ENCODE measurements around the gene CBARP. TPM values are rescaled to one million over a fixed set of nuclear protein-coding genes. Genes with fewer than 3 reads are reported as not detected.

Gene CBARP
- total RNA-seq, 1 donor from 2014 or later: 0.96 TPM

DNA sequence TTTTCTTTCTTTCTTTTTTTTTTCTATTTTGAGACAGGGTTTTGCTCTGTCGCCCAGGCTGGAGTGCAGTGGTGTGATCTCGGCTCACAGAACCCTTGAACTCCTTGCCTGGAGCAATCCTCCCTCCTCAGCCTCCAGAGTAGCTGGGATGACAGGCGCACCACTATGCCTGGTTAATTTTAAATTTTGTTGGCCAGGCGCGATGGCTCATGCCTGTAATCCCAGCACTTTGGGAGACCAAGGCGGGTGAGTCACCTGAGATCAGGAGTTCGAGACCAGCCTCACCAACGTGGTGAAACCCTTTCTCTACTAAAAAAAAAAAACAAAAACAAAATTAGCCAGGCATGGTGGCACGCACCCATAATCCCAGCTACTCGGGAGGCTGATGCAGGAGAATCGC is 55.1 kb downstream of the CBARP start:
- no peak for DNase-seq
- peaks cover 7% of the 10 kb centered on the region for H3K4me1 ChIP-seq
- H3K4me3 ChIP-seq: no peak overlapping the region
- H3K36me3 ChIP-seq: no peaks in the 10 kb centered on the region
- intact Hi-C loops (cut with micrococcal nuclease): loop anchor here (10.0 kb wide), 1 partner anchor 58 kb away; no protein-coding TSS in a partner anchor
- H3K27ac ChIP-seq (replicated peaks): no peak overlapping the region
- H3K9me3 ChIP-seq (replicated peaks): no peaks in the 10 kb centered on the region
- TF ChIP-seq, protein P1, sequence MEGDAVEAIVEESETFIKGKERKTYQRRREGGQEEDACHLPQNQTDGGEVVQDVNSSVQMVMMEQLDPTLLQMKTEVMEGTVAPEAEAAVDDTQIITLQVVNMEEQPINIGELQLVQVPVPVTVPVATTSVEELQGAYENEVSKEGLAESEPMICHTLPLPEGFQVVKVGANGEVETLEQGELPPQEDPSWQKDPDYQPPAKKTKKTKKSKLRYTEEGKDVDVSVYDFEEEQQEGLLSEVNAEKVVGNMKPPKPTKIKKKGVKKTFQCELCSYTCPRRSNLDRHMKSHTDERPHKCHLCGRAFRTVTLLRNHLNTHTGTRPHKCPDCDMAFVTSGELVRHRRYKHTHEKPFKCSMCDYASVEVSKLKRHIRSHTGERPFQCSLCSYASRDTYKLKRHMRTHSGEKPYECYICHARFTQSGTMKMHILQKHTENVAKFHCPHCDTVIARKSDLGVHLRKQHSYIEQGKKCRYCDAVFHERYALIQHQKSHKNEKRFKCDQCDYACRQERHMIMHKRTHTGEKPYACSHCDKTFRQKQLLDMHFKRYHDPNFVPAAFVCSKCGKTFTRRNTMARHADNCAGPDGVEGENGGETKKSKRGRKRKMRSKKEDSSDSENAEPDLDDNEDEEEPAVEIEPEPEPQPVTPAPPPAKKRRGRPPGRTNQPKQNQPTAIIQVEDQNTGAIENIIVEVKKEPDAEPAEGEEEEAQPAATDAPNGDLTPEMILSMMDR (IDR thresholded peaks at IDR 0.05; ENCODE audit: borderline replicate concordance): no peak
- peaks cover 4% of the 10 kb centered on the region for H3K27me3 ChIP-seq (ENCODE audit: low read depth)

DNA sequence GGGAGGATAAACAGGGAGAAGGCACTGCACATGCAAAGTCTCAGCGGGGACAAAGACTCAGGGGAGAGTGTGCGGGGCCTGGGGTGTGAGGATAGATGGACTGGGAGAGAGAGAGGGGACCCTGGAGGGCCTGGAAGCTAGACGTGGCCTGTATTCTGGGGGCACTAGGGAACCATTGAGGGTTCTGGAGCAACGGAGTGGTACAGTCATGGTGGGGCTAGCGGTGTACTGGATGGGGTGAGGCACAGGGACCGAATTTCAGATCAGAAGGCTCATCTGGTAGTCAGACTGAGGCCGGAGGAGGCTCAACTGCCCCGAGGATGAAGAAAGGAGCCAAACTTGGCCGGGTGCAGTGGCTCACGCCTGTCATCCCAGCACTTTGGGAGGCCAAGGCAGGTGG is 55.7 kb downstream of the CBARP start:
- H3K27ac ChIP-seq (replicated peaks): no peak overlapping the region
- TF ChIP-seq, protein P1 (IDR thresholded peaks at IDR 0.05; ENCODE audit: borderline replicate concordance): no peak
- H3K4me3 ChIP-seq: no peak overlapping the region
- no peak for DNase-seq
- H3K9me3 ChIP-seq (replicated peaks): no peaks in the 10 kb centered on the region
- peaks cover 4% of the 10 kb centered on the region for H3K27me3 ChIP-seq (ENCODE audit: low read depth)
- intact Hi-C loops (cut with micrococcal nuclease): loop anchor here (10.0 kb wide), 1 partner anchor 57 kb away; no protein-coding TSS in a partner anchor
- H3K36me3 ChIP-seq: no peaks in the 10 kb centered on the region
- H3K4me1 ChIP-seq: peaks cover 7% of the 10 kb centered on the region

DNA sequence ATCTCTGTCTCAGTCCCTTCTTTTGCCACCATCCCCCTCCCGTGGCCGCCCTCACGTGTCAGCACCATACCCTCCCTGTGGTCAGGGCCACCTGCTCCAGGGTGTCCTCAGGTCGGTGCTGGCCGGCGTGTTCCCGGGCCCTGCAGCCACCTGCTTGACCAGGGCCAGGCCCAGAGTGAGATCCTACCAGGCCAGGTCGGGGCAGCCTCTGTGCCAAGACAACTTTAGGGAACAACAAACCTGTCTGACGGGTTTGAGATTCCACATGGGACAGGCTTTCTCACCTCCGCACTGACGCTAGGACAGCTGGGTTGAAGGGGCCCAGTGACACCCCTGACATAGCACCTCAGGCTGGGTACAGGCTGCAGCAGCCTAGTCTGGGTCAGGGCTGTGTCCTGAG is 56.2 kb downstream of the CBARP start:
- intact Hi-C loops (cut with micrococcal nuclease): loop anchor here (10.0 kb wide), 1 partner anchor 57 kb away; no protein-coding TSS in a partner anchor
- no peaks in the 10 kb centered on the region for H3K36me3 ChIP-seq
- peaks cover 4% of the 10 kb centered on the region for H3K27me3 ChIP-seq (ENCODE audit: low read depth)
- H3K27ac ChIP-seq (replicated peaks): no peak overlapping the region
- H3K4me3 ChIP-seq: no peak overlapping the region
- H3K4me1 ChIP-seq: peaks cover 7% of the 10 kb centered on the region
- no peaks in the 10 kb centered on the region for H3K9me3 ChIP-seq (replicated peaks)
- TF ChIP-seq, protein P1 (IDR thresholded peaks at IDR 0.05; ENCODE audit: borderline replicate concordance): no peak
- no peak for DNase-seq

Other genes with a start within 250 kb of the CBARP start
- not detected for gene GRIN3B, start 237.6 kb downstream of the CBARP start, total RNA-seq
- 119 TPM for gene TMEM259, start 216.9 kb downstream of the CBARP start, total RNA-seq
- gene RNU6-2, start 216.5 kb downstream of the CBARP start, total RNA-seq: not detected
- gene CNN2, start 211.4 kb downstream of the CBARP start, total RNA-seq: 45.6 TPM
- gene ABCA7, start 197.9 kb downstream of the CBARP start, total RNA-seq: 9.3 TPM
- gene ARHGAP45, start 170.8 kb downstream of the CBARP start, total RNA-seq: 4.8 TPM
- 140 TPM for gene POLR2E, start 142.6 kb downstream of the CBARP start, total RNA-seq
- 327 TPM for gene GPX4, start 134.0 kb downstream of the CBARP start, total RNA-seq
- gene SBNO2, start 63.7 kb downstream of the CBARP start, total RNA-seq: 16.9 TPM
- gene STK11, start 32.2 kb downstream of the CBARP start, total RNA-seq: 50.1 TPM
- 501 TPM for gene ATP5F1D, start 3.7 kb upstream of the CBARP start, total RNA-seq
- 60.5 TPM for gene MIDN, start 10.6 kb upstream of the CBARP start, total RNA-seq
- 229 TPM for gene CIRBP, start 31.3 kb upstream of the CBARP start, total RNA-seq
- 12.4 TPM for gene FAM174C, start 37.5 kb upstream of the CBARP start, total RNA-seq
- gene EFNA2, start 47.9 kb upstream of the CBARP start, total RNA-seq: not detected
- 380 TPM for gene NDUFS7, start 145.9 kb upstream of the CBARP start, total RNA-seq
- gene GAMT, start 163.5 kb upstream of the CBARP start, total RNA-seq: 77.0 TPM
- gene DAZAP1, start 169.6 kb upstream of the CBARP start, total RNA-seq: 81.8 TPM
- gene RPS15, start 200.4 kb upstream of the CBARP start, total RNA-seq: 588 TPM
- gene APC2, start 212.1 kb upstream of the CBARP start, total RNA-seq: 0.22 TPM
- 16.1 TPM for gene C19orf25, start 241.2 kb upstream of the CBARP start, total RNA-seq